T-cell (primary cell): ENCODE data around the gene MCU. TPM values are rescaled to one million over a fixed set of nuclear protein-coding genes. Genes with fewer than 3 reads are reported as not detected.
"Not testable (repeated sequence)": the region's sequence is repeated elsewhere in the genome, so short reads cannot be mapped to it uniquely, and the experiment has no call there.

ENCODE experiments used
- ATAC-seq, 4 experiments: fragments of 200-7000 bp in 3 of 4; fragments of 150-1000 bp in 1 of 4; cut with Tn5 transposase; replicated peaks in 1 of 4; 1 replicate in 3 of 4; 2 replicates in 1 of 4; pipeline ENCODE4 v1.10.0; 2021; ENCODE audit warnings: moderate library complexity in 3 of 4, mild to moderate bottlenecking in 2 of 4, moderate number of reproducible peaks in 1 of 4
- CTCF ChIA-PET, 2 donors: fragments of 300-600 bp; sonication (Branson Sonifier 250); formaldehyde crosslinking; loops; one replicate each; lab custom pipeline; 2022; ENCODE audit warnings: antibody characterized with exemption in 2 of 2; lab: Charles Lee
- POLR2A ChIA-PET, 2 donors: fragments of 300-600 bp; sonication (Branson Sonifier 250); formaldehyde crosslinking; loops; one replicate each; lab custom pipeline; 2022; ENCODE audit warnings: antibody characterized with exemption in 2 of 2; lab: Charles Lee
- DNase-seq, 35 experiments: peaks; one replicate each; pipeline versions ENCODE4 v3.0.0 to v3.0.0-alpha.2; 2013 to 2023
- H3K27ac ChIP-seq: one replicate; pipeline ENCODE4 v1.5.1; 2013; ENCODE audit warnings: low read length
- H3K27me3 ChIP-seq, 2 experiments: replicated peaks in 1 of 2; 1 replicate in 1 of 2; 2 replicates in 1 of 2; pipeline versions ENCODE4 v1.6.1 to v1.7.0; 2013; ENCODE audit warnings: low read length in 1 of 2, mixed read lengths in 1 of 2; ENCODE audit not compliant: control insufficient read depth in 2 of 2, insufficient read depth in 2 of 2; ENCODE audit errors: extremely low read depth in 1 of 2
- H3K36me3 ChIP-seq, 2 donors: 1 replicate in 1 of 2; 2 replicates in 1 of 2; pipeline versions ENCODE4 v1.6.1 to v1.7.0; 2013; ENCODE audit warnings: low read length in 1 of 2; ENCODE audit not compliant: control insufficient read depth in 2 of 2, insufficient read depth in 1 of 2; ENCODE audit errors: extremely low read depth in 1 of 2
- H3K4me1 ChIP-seq, 2 experiments: 1 replicate in 1 of 2; 2 replicates in 1 of 2; pipeline versions ENCODE4 v1.6.1 to v1.7.0; 2013; ENCODE audit warnings: low read length in 2 of 2, mixed read lengths in 1 of 2; ENCODE audit not compliant: insufficient read depth in 2 of 2, control insufficient read depth in 1 of 2; ENCODE audit errors: extremely low read depth in 1 of 2
- H3K4me3 ChIP-seq, 2 donors: 1 replicate in 1 of 2; 2 replicates in 1 of 2; pipeline versions ENCODE4 v1.5.1 to v1.7.0; 2013; ENCODE audit warnings: mild to moderate bottlenecking in 2 of 2, low read length in 1 of 2, moderate library complexity in 1 of 2; ENCODE audit not compliant: control insufficient read depth in 1 of 2; ENCODE audit errors: extremely low read depth in 1 of 2
- H3K9me3 ChIP-seq: 2 replicates; pipeline ENCODE4 v1.7.0; 2013
- H3K27ac Mint-ChIP-seq, 2 donors: one replicate each; pipeline ENCODE4 v1.8.0; 2020 to 2021; ENCODE audit warnings: mild to moderate bottlenecking in 2 of 2, mixed read lengths in 2 of 2
- H3K27me3 Mint-ChIP-seq, 2 donors: one replicate each; pipeline ENCODE4 v1.8.0; 2021 to 2022; ENCODE audit warnings: mixed read lengths in 2 of 2
- H3K36me3 Mint-ChIP-seq: one replicate; pipeline ENCODE4 v1.8.0; 2021; ENCODE audit warnings: mixed read lengths
- H3K4me1 Mint-ChIP-seq, 3 donors: one replicate each; pipeline ENCODE4 v1.8.0; 2020 to 2022; ENCODE audit warnings: mixed read lengths in 3 of 3, mild to moderate bottlenecking in 1 of 3
- H3K4me3 Mint-ChIP-seq, 3 donors: one replicate each; pipeline ENCODE4 v1.8.0; 2020 to 2022; ENCODE audit warnings: mild to moderate bottlenecking in 3 of 3, mixed read lengths in 3 of 3, moderate library complexity in 3 of 3
- H3K9me3 Mint-ChIP-seq, 3 donors: one replicate each; pipeline ENCODE4 v1.8.0; 2020 to 2022; ENCODE audit warnings: mixed read lengths in 3 of 3
- WGBS: methylation state at CpG from one replicate; pipeline ENCODE4 v1.1.5; 2013; ENCODE audit warnings: missing lambda C conversion rate; ENCODE audit not compliant: insufficient coverage; 5-methylcytosine and 5-hydroxymethylcytosine counted together
- total RNA-seq, 35 experiments: library from RNA in 6 of 35; stranded (reverse) in 6 of 35; fragments of 120-200 nt in 1 of 35; gene quantifications; one replicate each; pipeline versions ENCODE4 v1.2.1 to v1.2.4 and lab custom pipeline; 2013 to 2026

MCU gene
- total RNA-seq, 5 donors from 2014 or later (not counting 1 experiment from before 2014, with no cell fraction given) = 10.1 to 13.6 (median 11.6) TPM

DNA sequence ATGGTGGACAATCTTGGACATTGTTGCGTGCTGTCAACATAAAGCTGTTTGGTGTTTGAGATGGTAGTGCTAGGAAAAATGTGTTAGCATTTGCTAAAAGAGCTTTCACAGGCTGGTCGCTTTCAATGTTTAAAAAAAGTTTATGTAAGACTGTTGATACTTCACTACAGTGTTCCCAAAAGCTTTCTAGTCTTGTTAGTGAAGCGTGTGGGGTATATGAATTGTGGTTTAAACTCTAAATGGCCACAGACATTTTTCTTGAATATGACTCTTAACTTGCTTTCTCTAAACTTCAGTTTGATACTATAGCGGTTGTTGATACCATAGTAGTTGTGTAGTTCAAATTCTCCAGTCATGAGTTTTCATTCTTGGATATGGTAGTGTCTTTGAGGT, 44.9 kb downstream of the MCU start:
- no peaks in the 10 kb centered on the region for H3K9me3 Mint-ChIP-seq
- CTCF ChIA-PET = no interaction called here
- WGBS = 100% methylated on average over 1 of the region's 4 CpGs

DNA sequence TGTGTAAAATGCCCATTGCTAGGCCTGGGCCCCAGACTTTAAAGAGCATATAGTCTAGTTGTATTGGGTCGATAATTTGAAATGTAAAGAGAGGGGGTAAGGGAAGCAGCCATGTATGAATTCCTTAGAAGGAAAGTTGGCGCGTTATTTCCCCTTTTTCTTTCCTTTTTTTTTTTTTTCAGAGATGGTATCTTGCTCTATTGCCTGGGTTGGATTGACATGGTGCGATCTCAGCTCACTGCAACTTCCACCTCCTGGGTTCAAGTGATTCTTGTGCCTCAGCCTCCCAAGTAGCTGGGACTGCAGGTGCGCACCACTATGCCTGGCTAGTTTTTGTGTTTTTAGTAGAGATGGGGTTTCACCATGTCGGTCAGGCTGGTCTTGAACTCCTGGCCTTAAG, 45.4 kb downstream of the MCU start:
- H3K4me3 Mint-ChIP-seq, H3K4me1 ChIP-seq, DNase-seq, ATAC-seq, H3K27me3 Mint-ChIP-seq, H3K36me3 Mint-ChIP-seq, H3K27ac ChIP-seq, H3K9me3 Mint-ChIP-seq, H3K36me3 ChIP-seq, H3K27ac Mint-ChIP-seq, H3K4me3 ChIP-seq, H3K9me3 ChIP-seq, H3K27me3 ChIP-seq, H3K4me1 Mint-ChIP-seq: not testable (repeated sequence)
- CTCF ChIA-PET = interaction anchor here in 1 of 2 donors (0.6 to 0.9 kb wide), 3 partner anchors 9 to 238 kb away, joined by 3 to 5 read pairs (median 3); no protein-coding TSS in a partner anchor
- 60% methylated on average over 1 of the region's 6 CpGs for WGBS
- POLR2A ChIA-PET = interaction anchor here in 1 of 2 donors (0.5 kb wide), 1 partner anchor 60 kb away, joined by 5 read pairs; no protein-coding TSS in a partner anchor

More for the DNA sequence above, 44.9 kb downstream of the MCU start:
- no peak for ATAC-seq
- Mint-ChIP-seq H3K4me1 (peaks cover 0 to 8% (median 7%) of the 10 kb centered on the region in 3 donors), H3K27me3 (no peaks in the 10 kb centered on the region), H3K36me3 (peaks cover 7% of the 10 kb centered on the region), H3K4me3 (no peak overlapping the region), H3K27ac (no peak overlapping the region)
- no peak for DNase-seq
- Histone ChIP-seq H3K4me1 (no peaks in the 10 kb centered on the region), H3K9me3 (no peaks in the 10 kb centered on the region), H3K36me3 (no peaks in the 10 kb centered on the region), H3K27me3 (no peaks in the 10 kb centered on the region), H3K4me3 (no peak overlapping the region), H3K27ac (no peak overlapping the region)
- POLR2A ChIA-PET = no interaction called here

DNA sequence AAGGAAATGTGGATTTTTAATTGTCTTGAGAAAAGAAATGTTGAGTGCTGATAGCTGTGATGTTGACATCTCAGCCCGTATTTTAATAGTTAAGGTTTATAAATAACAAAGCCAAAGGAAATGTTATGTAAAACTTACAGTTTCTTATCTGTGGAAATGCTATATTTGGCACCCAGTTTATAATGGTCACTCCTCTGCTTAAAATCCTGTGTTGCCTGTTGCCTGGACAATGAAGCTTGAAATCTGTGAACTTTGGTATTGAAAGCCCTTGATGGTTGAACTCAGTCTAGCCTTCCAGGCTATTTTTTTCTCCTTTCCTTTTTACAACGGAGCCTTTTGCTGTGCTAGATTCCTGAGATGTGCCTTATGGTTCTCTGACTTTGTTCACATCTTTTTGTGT, 46.5 kb downstream of the MCU start:
- peaks cover 10% of the 10 kb centered on the region for H3K36me3 Mint-ChIP-seq
- DNase-seq = no peak
- no peak for ATAC-seq
- no peak overlapping the region for H3K4me3 Mint-ChIP-seq
- Histone ChIP-seq H3K4me1 (no peaks in the 10 kb centered on the region), H3K36me3 (no peaks in the 10 kb centered on the region), H3K9me3 (no peaks in the 10 kb centered on the region), H3K27me3 (no peaks in the 10 kb centered on the region), H3K4me3 (no peak overlapping the region), H3K27ac (no peak overlapping the region)
- peaks cover 7 to 10% (median 8%) of the 10 kb centered on the region in 3 donors for H3K4me1 Mint-ChIP-seq
- no peaks in the 10 kb centered on the region for H3K9me3 Mint-ChIP-seq
- CTCF ChIA-PET = interaction anchor here in 1 of 2 donors (0.9 kb wide), 1 partner anchor 10 kb away, joined by 5 read pairs; no protein-coding TSS in a partner anchor
- POLR2A ChIA-PET = no interaction called here
- H3K27ac Mint-ChIP-seq = no peak overlapping the region
- H3K27me3 Mint-ChIP-seq = no peaks in the 10 kb centered on the region
- WGBS = no CpG with 5 or more reads among the region's 2 CpGs

DNA sequence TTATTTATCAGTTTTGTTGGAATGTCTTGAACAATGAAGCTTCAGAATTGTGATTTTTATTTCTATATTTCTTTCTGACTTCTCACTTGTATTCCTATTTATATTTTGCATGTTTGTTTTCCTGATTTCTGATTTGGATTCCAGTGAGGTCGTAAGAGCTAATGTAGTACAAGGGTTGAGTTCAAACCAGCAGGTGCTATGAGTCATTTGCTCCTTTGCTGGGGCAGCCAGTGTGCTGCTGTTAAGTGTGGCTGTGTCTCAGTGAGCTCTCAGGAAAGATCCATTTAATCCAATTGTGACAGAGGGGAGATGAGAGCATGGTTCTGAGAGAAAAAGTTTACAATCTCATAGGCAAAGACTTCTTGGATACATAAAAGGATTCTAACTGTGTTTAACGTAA, 48.6 kb downstream of the MCU start:
- no peaks in the 10 kb centered on the region for H3K27me3 ChIP-seq
- 86% methylated on average over 1 of the region's 2 CpGs for WGBS
- ChIA-PET CTCF (no interaction called here), POLR2A (no interaction called here)
- ATAC-seq (no peak), DNase-seq (no peak)
- no peak overlapping the region for H3K27ac Mint-ChIP-seq
- H3K9me3 ChIP-seq = no peaks in the 10 kb centered on the region
- H3K9me3 Mint-ChIP-seq = no peaks in the 10 kb centered on the region
- H3K4me3 ChIP-seq = no peak overlapping the region
- H3K27me3 Mint-ChIP-seq = no peaks in the 10 kb centered on the region
- H3K36me3 ChIP-seq = no peaks in the 10 kb centered on the region
- H3K4me3 Mint-ChIP-seq = no peak overlapping the region
- peaks cover 10% of the 10 kb centered on the region for H3K36me3 Mint-ChIP-seq
- H3K4me1 ChIP-seq = no peaks in the 10 kb centered on the region
- peaks cover 4 to 10% (median 6%) of the 10 kb centered on the region in 3 donors for H3K4me1 Mint-ChIP-seq
- no peak overlapping the region for H3K27ac ChIP-seq

DNA sequence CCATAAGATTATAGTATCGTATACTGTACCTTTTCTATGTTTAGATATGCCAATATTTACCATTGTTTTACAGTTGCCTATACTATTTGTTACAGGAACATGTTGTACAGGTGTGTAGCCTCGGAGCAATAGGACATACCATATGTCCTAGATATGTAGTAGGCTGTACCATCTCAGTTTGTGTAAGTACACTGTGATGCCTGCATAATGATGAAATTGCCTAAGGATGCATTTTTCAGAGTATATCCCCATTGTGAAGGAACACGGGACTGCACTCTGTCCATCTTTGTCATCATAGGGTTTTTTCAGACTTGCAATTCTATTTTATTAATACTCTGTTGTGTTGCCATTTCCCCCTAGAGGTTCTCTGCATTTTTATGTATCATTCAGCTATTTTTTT, 50.1 kb downstream of the MCU start:
- Mint-ChIP-seq H3K36me3 (peaks cover 7% of the 10 kb centered on the region), H3K27me3 (no peaks in the 10 kb centered on the region), H3K4me1 (peaks cover 0 to 10% (median 0%) of the 10 kb centered on the region in 3 donors), H3K27ac (no peak overlapping the region), H3K9me3 (no peaks in the 10 kb centered on the region), H3K4me3 (no peak overlapping the region)
- no CpG with 5 or more reads among the region's 3 CpGs for WGBS
- DNase-seq = no peak
- CTCF ChIA-PET = interaction anchor here in 1 of 2 donors (0.7 kb wide), 1 partner anchor 100 kb away, joined by 3 read pairs; no protein-coding TSS in a partner anchor
- no peaks in the 10 kb centered on the region for H3K27me3 ChIP-seq
- ATAC-seq = no peak
- no peaks in the 10 kb centered on the region for H3K4me1 ChIP-seq
- no peaks in the 10 kb centered on the region for H3K36me3 ChIP-seq
- H3K27ac ChIP-seq = no peak overlapping the region
- no peak overlapping the region for H3K4me3 ChIP-seq
- H3K9me3 ChIP-seq = no peaks in the 10 kb centered on the region
- POLR2A ChIA-PET = no interaction called here

DNA sequence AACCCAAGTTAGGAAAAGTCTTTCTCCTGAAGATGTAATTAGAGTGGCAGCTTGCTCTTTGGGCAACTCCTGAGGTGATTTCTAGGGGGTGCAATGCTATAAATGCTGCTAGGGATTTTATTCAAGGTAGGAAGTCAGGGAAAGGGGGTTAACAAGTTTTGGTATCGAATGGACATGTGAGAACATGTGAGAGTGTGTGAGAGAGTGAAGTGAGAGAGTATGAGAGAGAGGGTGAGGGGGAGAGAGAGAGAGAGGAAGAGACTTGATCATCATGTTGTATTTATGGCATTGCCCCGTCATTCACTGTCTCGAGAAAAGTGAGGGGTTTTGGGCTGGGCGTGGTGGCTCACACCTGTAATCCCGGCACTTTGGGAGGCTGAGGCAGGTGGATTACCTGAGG, 50.9 kb downstream of the MCU start:
- ChIA-PET CTCF (interaction anchor here in 1 of 2 donors (0.7 kb wide), 1 partner anchor 99 kb away, joined by 3 read pairs; no protein-coding TSS in a partner anchor), POLR2A (interaction anchor here in 1 of 2 donors (0.7 kb wide), 1 partner anchor 786 kb away, joined by 5 read pairs; no protein-coding TSS in a partner anchor)
- Mint-ChIP-seq H3K27me3 (no peaks in the 10 kb centered on the region), H3K27ac (no peak overlapping the region), H3K4me3 (no peak overlapping the region), H3K9me3 (no peaks in the 10 kb centered on the region), H3K36me3 (peaks cover 10% of the 10 kb centered on the region), H3K4me1 (peaks cover 0 to 10% (median 0%) of the 10 kb centered on the region in 3 donors)
- ATAC-seq = no peak
- Histone ChIP-seq H3K4me1 (no peaks in the 10 kb centered on the region), H3K9me3 (no peaks in the 10 kb centered on the region), H3K27me3 (no peaks in the 10 kb centered on the region), H3K36me3 (no peaks in the 10 kb centered on the region), H3K4me3 (no peak overlapping the region), H3K27ac (no peak overlapping the region)
- whole genome bisulfite sequencing = 100% methylated on average over 1 of the region's 5 CpGs
- no peak for DNase-seq
